Karpas-422 (cell line): ENCODE data around the gene KRT74. TPM values are rescaled to one million over a fixed set of nuclear protein-coding genes. Genes with fewer than 3 reads are reported as not detected.

Experiments used
- DNase-seq: peaks from one replicate; pipeline ENCODE4 v3.0.0-alpha.2; 2015
- H2AFZ ChIP-seq: fragments of 200-600 bp; sonication (generic); 2 replicates; pipeline ENCODE4 v1.6.1; 2014; ENCODE audit warnings: antibody characterized with exemption, low read length, mixed read lengths
- H3K27ac ChIP-seq: fragments of 200-600 bp; sonication (generic); 2 replicates; pipeline ENCODE4 v1.5.1; 2014; ENCODE audit warnings: mild to moderate bottlenecking, low read length, moderate library complexity
- H3K27me3 ChIP-seq: fragments of 200-600 bp; sonication (generic); 2 replicates; pipeline ENCODE4 v1.6.1; 2014; ENCODE audit warnings: low read length, mixed read lengths
- H3K36me3 ChIP-seq: fragments of 200-600 bp; sonication (generic); 2 replicates; pipeline ENCODE4 v1.6.1; 2014; ENCODE audit warnings: low read length, mixed read lengths; ENCODE audit not compliant: insufficient read depth
- H3K4me1 ChIP-seq: fragments of 200-600 bp; sonication (generic); 2 replicates; pipeline ENCODE4 v1.6.1; 2014; ENCODE audit warnings: mild to moderate bottlenecking, low read length, mixed read lengths
- H3K4me2 ChIP-seq: fragments of 200-600 bp; sonication (generic); 2 replicates; pipeline ENCODE4 v1.6.1; 2014; ENCODE audit warnings: low read length, low read depth, mild to moderate bottlenecking; ENCODE audit not compliant: poor library complexity, severe bottlenecking
- H3K4me3 ChIP-seq: fragments of 200-600 bp; sonication (generic); 2 replicates; pipeline ENCODE4 v1.5.1; 2014; ENCODE audit warnings: mild to moderate bottlenecking, antibody characterized with exemption, low read length, mixed read lengths
- H3K79me2 ChIP-seq: fragments of 200-600 bp; sonication (generic); 2 replicates; pipeline ENCODE4 v1.6.1; 2014; ENCODE audit warnings: mild to moderate bottlenecking, low read length, mixed read lengths
- H3K9ac ChIP-seq: fragments of 200-600 bp; sonication (generic); 2 replicates; pipeline ENCODE4 v1.6.0; 2014; ENCODE audit warnings: low read length
- H3K9me2 ChIP-seq: fragments of 200-600 bp; sonication (generic), shearing (Covaris generic); replicated peaks from 2 replicates; pipeline ENCODE4 v1.6.0; 2014; ENCODE audit warnings: mild to moderate bottlenecking, low read length, moderate library complexity; ENCODE audit not compliant: insufficient read depth
- H3K9me3 ChIP-seq: fragments of 300-700, 200-600 bp; sonication (generic); 2 replicates; pipeline ENCODE4 v1.6.1; 2014; ENCODE audit warnings: low read length, mixed read lengths
- H4K20me1 ChIP-seq: fragments of 200-600 bp; sonication (generic); 2 replicates; pipeline ENCODE4 v1.6.1; 2014; ENCODE audit warnings: mild to moderate bottlenecking, antibody characterized with exemption, low read length, low read depth; ENCODE audit not compliant: insufficient read depth
- total RNA-seq: library from RNA; depleted of rRNA; stranded (reverse); fragments of >200 nt; shearing (Covaris generic); gene quantifications from 2 replicates; pipeline ENCODE4 v1.2.3, GENCODE V29; 2014; ENCODE audit warnings: low replicate concordance

The KRT74 gene
- total RNA-seq, 1 experiment from 2014 or later: not detected

DNA sequence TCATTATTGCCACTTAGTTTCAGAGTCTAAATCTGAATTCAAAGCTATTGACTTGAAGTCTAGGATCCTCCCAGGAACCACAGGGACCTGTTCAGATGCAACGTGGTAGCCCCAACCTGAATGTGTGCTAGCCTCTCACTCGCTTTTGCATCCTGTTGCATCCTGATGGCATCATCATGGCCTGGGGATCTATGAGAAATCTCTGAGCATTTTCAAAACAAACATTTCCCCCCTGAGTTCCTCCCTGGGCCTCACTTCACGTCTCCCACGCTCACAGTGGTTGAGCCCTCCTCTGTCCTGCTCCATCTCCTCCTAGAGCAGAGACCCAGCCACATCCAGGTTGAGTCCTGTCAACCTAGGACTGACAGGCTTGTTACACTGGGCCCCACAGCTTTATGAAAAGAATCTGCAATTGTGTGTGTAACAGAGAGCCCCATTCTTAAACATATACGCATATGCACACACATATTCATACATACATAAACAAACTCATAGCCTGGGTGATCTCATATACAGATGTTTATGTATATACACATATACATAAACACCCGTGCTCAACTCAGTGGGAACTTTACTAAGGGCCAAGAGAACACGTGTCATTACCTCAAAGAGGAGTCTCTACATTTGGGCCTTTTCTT, 33.1 kb upstream of the KRT74 start:
- no peak overlapping the region for H3K27ac ChIP-seq

DNA sequence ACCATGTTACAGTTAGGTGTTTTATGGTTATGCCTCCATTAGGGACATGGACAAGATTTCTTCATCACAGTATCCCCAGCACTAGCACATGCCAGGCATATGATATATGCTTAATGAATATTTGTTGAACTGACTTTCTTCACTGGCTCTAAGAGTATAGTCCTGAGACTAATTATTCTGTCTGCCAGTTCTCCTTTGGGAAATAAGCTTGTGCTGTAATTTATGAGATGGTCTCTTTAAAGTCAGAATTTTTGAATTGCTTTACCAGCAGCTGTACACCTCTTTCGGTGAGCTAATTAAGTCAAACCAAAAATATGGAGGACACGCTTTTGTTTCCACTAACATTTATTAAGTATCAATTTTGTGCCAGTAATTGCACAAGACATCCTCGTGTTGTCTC, 32.5 kb upstream of the KRT74 start:
- Histone ChIP-seq H3K9me3 (no peaks in the 10 kb centered on the region), H3K9ac (no peak overlapping the region), H3K4me2 (no peak overlapping the region), H3K4me1 (no peaks in the 10 kb centered on the region), H3K4me3 (no peak overlapping the region), H3K27me3 (no peaks in the 10 kb centered on the region), H3K27ac (no peak overlapping the region), H2AFZ (no peak overlapping the region), H3K79me2 (no peaks in the 10 kb centered on the region), H3K36me3 (no peaks in the 10 kb centered on the region), H3K9me2 (no peaks in the 10 kb centered on the region), H4K20me1 (no peaks in the 10 kb centered on the region)
- no peak for DNase-seq

More for the DNA sequence above, 33.1 kb upstream of the KRT74 start:
- H4K20me1 ChIP-seq: no peaks in the 10 kb centered on the region
- no peak for DNase-seq
- H3K4me3 ChIP-seq: no peak overlapping the region
- no peak overlapping the region for H2AFZ ChIP-seq
- H3K9me2 ChIP-seq: no peaks in the 10 kb centered on the region
- no peak overlapping the region for H3K4me2 ChIP-seq
- H3K36me3 ChIP-seq: no peaks in the 10 kb centered on the region
- H3K4me1 ChIP-seq: no peaks in the 10 kb centered on the region
- no peaks in the 10 kb centered on the region for H3K27me3 ChIP-seq
- no peak overlapping the region for H3K9ac ChIP-seq
- H3K79me2 ChIP-seq: no peaks in the 10 kb centered on the region
- H3K9me3 ChIP-seq: no peaks in the 10 kb centered on the region

DNA sequence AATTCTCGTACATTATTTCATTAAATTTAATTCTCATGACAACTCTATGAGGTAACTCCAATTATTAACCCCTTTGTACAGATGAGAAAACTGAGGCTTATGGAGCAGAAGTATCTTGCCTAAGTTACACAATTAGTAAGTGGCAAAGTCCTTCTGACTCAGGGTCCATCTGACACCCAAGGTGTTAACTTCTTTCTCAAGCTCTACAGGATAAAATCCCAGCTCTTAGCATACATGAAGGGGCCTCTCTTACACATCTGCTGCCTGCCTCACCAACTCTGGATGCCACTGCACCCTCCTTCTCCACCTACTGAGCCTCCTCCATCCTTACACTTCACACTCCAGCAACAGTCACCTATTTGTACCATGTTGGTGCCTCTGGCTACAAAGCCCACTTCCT, 31.9 kb upstream of the KRT74 start:
- Histone ChIP-seq H2AFZ (no peak overlapping the region), H3K79me2 (no peaks in the 10 kb centered on the region), H3K27me3 (no peaks in the 10 kb centered on the region), H4K20me1 (no peaks in the 10 kb centered on the region), H3K27ac (no peak overlapping the region), H3K36me3 (no peaks in the 10 kb centered on the region), H3K4me2 (no peak overlapping the region), H3K9me2 (no peaks in the 10 kb centered on the region), H3K4me3 (no peak overlapping the region), H3K9me3 (no peaks in the 10 kb centered on the region), H3K9ac (no peak overlapping the region), H3K4me1 (no peaks in the 10 kb centered on the region)
- DNase-seq: no peak

DNA sequence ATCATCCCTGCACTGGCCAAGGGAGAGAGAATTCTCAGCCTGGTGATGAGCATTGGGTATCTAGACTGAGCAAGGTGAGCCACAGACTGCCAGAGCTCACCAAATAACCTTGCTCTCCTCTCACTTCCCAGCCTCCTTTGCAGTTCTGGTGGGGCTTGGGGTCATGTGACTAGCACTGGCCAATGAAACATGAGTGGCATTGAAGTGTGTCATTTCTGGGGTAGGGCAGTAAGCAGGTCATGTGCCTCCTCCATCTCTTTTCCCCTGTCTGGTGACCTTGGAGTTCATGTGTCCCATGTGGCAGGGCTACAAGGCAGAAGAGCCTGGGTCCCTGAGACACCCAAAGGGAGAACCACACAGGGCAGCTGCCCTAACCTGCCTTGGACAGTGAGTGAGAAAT, 31.2 kb upstream of the KRT74 start:
- Histone ChIP-seq H3K4me1 (no peaks in the 10 kb centered on the region), H3K9me3 (no peaks in the 10 kb centered on the region), H3K27ac (no peak overlapping the region), H3K27me3 (no peaks in the 10 kb centered on the region), H3K36me3 (no peaks in the 10 kb centered on the region), H2AFZ (no peak overlapping the region), H4K20me1 (no peaks in the 10 kb centered on the region), H3K4me3 (no peak overlapping the region), H3K9ac (no peak overlapping the region), H3K79me2 (no peaks in the 10 kb centered on the region), H3K9me2 (no peaks in the 10 kb centered on the region), H3K4me2 (no peak overlapping the region)
- no peak for DNase-seq

DNA sequence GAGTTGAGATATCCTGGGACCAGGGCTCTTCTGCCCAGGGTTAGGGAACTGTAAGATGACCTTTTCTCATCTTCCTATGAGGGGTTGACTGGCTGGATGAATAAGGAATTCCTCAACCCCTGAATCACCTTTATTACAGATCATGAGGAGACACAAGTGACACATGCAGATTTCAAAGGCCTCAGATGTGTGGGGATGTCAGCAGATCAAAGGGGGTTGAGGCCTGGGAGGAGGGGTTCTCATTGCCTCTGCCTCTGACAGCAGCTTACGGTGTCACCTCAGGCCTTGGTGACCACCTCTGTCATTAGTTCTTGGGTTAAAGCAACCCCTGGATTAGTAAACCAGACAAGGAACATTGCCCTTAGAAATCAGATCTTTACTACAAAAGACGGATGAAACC, 29.7 kb upstream of the KRT74 start:
- no peak overlapping the region for H3K4me2 ChIP-seq
- H3K79me2 ChIP-seq: no peaks in the 10 kb centered on the region
- no peak overlapping the region for H2AFZ ChIP-seq
- H3K9ac ChIP-seq: no peak overlapping the region
- H4K20me1 ChIP-seq: no peaks in the 10 kb centered on the region
- H3K9me2 ChIP-seq: no peaks in the 10 kb centered on the region
- no peak for DNase-seq
- H3K4me1 ChIP-seq: no peaks in the 10 kb centered on the region
- no peaks in the 10 kb centered on the region for H3K9me3 ChIP-seq
- H3K4me3 ChIP-seq: no peak overlapping the region
- no peak overlapping the region for H3K27ac ChIP-seq
- no peaks in the 10 kb centered on the region for H3K36me3 ChIP-seq
- H3K27me3 ChIP-seq: no peaks in the 10 kb centered on the region

DNA sequence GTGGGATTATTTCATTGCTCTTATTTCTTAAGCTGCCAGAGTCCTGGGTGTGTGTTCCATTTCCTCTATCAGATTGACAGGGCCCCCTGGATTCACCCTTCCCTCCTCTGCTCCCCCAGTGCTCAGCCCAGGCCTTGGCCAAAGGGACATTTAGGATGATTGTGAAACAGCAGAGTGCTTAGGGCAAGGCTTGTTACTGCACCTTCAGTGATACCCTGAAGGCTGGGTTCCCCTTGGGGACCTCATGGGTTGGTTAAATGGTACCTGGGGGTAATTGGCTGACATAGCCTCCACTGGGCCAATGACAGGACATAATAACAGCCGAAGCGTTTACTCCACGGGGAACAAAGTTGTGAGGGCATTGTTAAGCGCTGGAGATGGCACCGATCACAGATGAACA, 28.9 kb upstream of the KRT74 start:
- no peaks in the 10 kb centered on the region for H3K36me3 ChIP-seq

DNA sequence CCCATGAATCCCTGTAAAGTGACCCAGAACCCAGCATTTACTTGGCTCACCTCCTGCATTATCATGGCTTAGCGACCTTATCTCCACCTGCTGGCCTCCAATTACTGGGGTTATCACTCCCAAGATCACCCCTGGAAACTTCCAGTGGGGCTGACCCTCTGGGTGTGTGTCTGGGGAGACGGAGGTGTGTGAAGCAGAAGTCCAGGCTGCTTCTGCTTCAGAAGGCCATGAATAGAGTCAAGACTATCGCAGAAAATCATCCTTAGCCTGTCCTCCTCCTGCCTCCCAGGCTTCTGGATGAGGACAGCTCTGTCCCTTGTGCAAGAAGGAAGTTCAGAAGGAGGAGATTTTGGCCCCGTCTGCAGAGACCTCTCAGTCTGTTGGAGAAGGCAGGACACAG, 28.0 kb upstream of the KRT74 start:
- no peak overlapping the region for H2AFZ ChIP-seq

More for the DNA sequence above, 28.9 kb upstream of the KRT74 start:
- Histone ChIP-seq H3K9me3 (no peaks in the 10 kb centered on the region), H3K27me3 (no peaks in the 10 kb centered on the region), H3K4me2 (no peak overlapping the region), H3K9ac (no peak overlapping the region), H3K79me2 (no peaks in the 10 kb centered on the region), H3K9me2 (no peaks in the 10 kb centered on the region), H3K27ac (no peak overlapping the region), H3K4me1 (no peaks in the 10 kb centered on the region), H3K4me3 (no peak overlapping the region), H4K20me1 (no peaks in the 10 kb centered on the region), H2AFZ (no peak overlapping the region)
- no peak for DNase-seq

DNA sequence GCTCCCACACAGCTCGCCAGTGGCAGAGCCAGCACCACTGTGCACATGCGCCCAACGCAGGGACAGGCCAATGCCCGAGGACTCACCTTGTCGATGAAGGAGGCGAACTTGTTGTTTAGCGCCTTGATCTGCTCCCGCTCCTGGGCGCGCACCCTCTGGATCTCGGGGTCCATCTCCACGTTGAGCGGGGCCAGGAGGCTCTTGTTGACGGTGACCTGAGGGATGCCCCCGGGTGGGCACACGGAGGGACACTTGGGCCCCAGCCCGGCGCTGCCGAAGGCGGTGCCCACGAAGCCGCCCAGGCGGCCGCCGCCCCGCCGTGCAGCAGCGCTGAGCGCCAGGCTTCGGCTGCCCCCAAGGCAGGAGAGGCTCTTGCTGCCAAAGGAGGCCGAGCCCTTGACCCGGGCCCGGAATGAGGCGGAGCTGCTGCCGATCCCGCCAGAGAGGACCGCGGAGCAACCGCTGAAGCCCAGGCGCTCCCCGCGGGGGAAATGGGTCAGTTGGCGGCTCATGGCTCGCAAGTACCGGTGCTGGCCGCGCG, 27.4 kb upstream of the KRT74 start, which contains the start of gene KRT72:
KRT72 (minus strand) TSS at position 523 of the 541 bp plus-strand sequence; CDS start at position 512, 11 bp downstream.
- no peak within 1 kb of the TSS for H3K4me2 ChIP-seq
- no peak within 1 kb of the TSS for H3K27ac ChIP-seq
- no peaks in the 10 kb centered on the region for H3K4me1 ChIP-seq
- no peaks in the 10 kb centered on the region for H3K27me3 ChIP-seq
- H3K9me3 ChIP-seq: no peaks in the 10 kb centered on the region
- no peak for DNase-seq
- no peaks in the 10 kb centered on the region for H4K20me1 ChIP-seq
- no peaks in the 10 kb centered on the region for H3K36me3 ChIP-seq
- no peak within 1 kb of the TSS for H3K9ac ChIP-seq
- H3K9me2 ChIP-seq: no peaks in the 10 kb centered on the region
- no peaks in the 10 kb centered on the region for H3K79me2 ChIP-seq
- H2AFZ ChIP-seq: no peak within 1 kb of the TSS
- H3K4me3 ChIP-seq: no peak within 1 kb of the TSS

More for the DNA sequence above, 28.0 kb upstream of the KRT74 start:
- H3K9me3 ChIP-seq: no peaks in the 10 kb centered on the region
- no peaks in the 10 kb centered on the region for H3K79me2 ChIP-seq
- H3K27me3 ChIP-seq: no peaks in the 10 kb centered on the region
- H3K36me3 ChIP-seq: no peaks in the 10 kb centered on the region
- H3K27ac ChIP-seq: no peak overlapping the region
- no peaks in the 10 kb centered on the region for H3K4me1 ChIP-seq
- no peak overlapping the region for H3K4me2 ChIP-seq
- H3K9ac ChIP-seq: no peak overlapping the region
- H3K9me2 ChIP-seq: no peaks in the 10 kb centered on the region
- no peaks in the 10 kb centered on the region for H4K20me1 ChIP-seq
- H3K4me3 ChIP-seq: no peak overlapping the region
- no peak for DNase-seq
